NCI-H2107 treated with DMSO at 0.1 percent for 48 hours (cell line): ENCODE measurements around the gene SESTD1.
"Not testable (repeated sequence)": the region's sequence is repeated elsewhere in the genome, so short reads cannot be mapped to it uniquely, and the experiment has no call there.

Source experiments
- DNase-seq: peaks from one replicate; lab custom pipeline; 2025; ENCODE audit not compliant: unreplicated experiment; lab: John Stamatoyannopoulos, UW

Gene SESTD1

GRCh38 chr2:179107737-179108136 lies 156.9 kb downstream of the SESTD1 start:
- DNase-seq: no peak

GRCh38 chr2:179106676-179107428 lies 157.8 kb downstream of the SESTD1 start:
- DNase-seq: peak; percentile 81

- peak; percentile 48 for DNase-seq
Measured at GRCh38 chr2:179106342-179106675, 158.3 kb downstream of the SESTD1 start.

GRCh38 chr2:179104736-179105135 lies 159.9 kb downstream of the SESTD1 start:
- DNase-seq: no peak

- DNase-seq: no peak
Measured at GRCh38 chr2:179098080-179098689, 166.4 kb downstream of the SESTD1 start.

GRCh38 chr2:179097131-179097530 lies 167.5 kb downstream of the SESTD1 start:
- no peak for DNase-seq

- peak; percentile 19 for DNase-seq
Measured at GRCh38 chr2:179096090-179096489, 168.5 kb downstream of the SESTD1 start.

- DNase-seq: not testable (repeated sequence)
Measured at GRCh38 chr2:179092912-179093311, 171.7 kb downstream of the SESTD1 start.

- DNase-seq: no peak
Measured at GRCh38 chr2:179082697-179083096, 181.9 kb downstream of the SESTD1 start.

GRCh38 chr2:179081954-179082353 lies 182.7 kb downstream of the SESTD1 start:
- no peak for DNase-seq

GRCh38 chr2:179072527-179072926 lies 192.1 kb downstream of the SESTD1 start:
- DNase-seq: no peak

GRCh38 chr2:179071810-179072355 lies 192.7 kb downstream of the SESTD1 start:
- DNase-seq: no peak

GRCh38 chr2:179070895-179071294 lies 193.7 kb downstream of the SESTD1 start:
- DNase-seq: no peak

GRCh38 chr2:179069685-179070084 lies 194.9 kb downstream of the SESTD1 start:
- no peak for DNase-seq

GRCh38 chr2:179068991-179069643 lies 195.5 kb downstream of the SESTD1 start:
- DNase-seq: no peak

- no peak for DNase-seq
Measured at GRCh38 chr2:179059026-179059700, 205.5 kb downstream of the SESTD1 start.

GRCh38 chr2:179057737-179058136 lies 206.9 kb downstream of the SESTD1 start:
- DNase-seq: no peak

GRCh38 chr2:179053568-179053967 lies 211.1 kb downstream of the SESTD1 start:
- not testable (repeated sequence) for DNase-seq
